G401.6 (cell line): ENCODE measurements around the gene INTS3.
"Not testable (repeated sequence)": the region's sequence is repeated elsewhere in the genome, so short reads cannot be mapped to it uniquely, and the experiment has no call there.

Experiments
- FAIRE-seq: peaks from 2 replicates; lab custom pipeline; 2012; peaks lifted over from hg19 to GRCh38; lab: Jason Lieb, UNC

Gene INTS3

DNA sequence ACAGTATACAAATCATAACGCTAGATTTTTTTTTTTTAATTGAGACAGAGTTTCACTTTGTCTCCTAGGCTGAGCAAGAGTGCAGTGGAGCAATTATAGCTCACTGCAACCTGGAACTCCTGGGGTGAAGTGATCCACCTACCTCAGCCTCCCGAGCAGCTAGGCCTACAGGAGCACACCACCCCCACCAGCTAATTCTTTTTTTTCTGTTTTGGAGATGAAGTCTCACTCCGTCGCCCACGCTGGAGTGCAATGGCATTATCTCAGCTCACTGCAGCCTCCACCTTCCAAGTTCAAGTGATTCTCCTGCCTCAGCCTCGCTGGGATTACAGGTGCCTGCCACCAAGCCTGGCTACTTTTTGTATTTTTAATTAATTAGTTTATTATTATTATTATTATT lies 28.1 kb upstream of the INTS3 start:
- FAIRE-seq, result no peak

GRCh38 chr1:153705484-153705883 lies 22.4 kb upstream of the INTS3 start:
- FAIRE-seq, result no peak

GRCh38 chr1:153711026-153711425 lies 16.8 kb upstream of the INTS3 start:
- FAIRE-seq, result no peak

DNA sequence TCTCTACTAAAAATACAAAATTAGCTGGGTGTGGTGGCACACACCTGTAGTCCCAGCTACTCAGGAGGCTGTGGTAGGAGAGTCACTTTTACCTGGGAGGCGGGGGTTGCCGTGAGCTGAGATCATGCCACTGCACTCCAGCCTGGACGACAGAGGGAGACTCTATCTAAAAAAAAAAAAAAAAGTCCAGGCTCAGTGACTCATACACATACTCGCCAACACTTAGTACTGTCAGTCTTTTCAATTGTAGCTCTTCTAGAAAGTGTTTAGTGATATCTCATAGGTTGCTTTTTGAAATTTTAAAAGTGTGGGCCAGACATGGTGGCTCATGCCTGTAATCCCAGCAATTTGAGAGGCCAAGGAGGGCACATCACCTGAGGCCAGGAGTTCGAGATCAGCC lies 11.6 kb upstream of the INTS3 start:
- not testable (repeated sequence) for FAIRE-seq

DNA sequence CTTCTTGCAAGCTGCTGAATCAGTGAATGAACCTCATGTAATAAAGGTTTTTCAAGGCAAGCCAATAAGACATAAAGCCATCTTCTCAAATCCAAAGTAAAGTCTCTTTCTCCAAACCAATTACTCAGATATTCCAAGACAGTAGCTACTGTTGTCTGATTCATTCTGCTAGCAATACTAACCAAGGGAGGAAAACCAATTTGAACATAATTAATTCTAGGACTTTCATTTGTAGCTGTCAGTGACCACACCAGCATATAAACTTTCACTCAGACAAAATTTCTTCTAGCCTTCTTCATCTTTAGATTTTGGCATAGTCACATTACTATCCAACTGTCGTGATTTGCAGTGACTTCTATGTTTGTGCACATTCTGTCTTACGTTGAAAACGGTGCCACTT lies 10.5 kb upstream of the INTS3 start:
- no peak for FAIRE-seq

GRCh38 chr1:153723687-153724086 lies 4.2 kb upstream of the INTS3 start:
- FAIRE-seq, result no peak

DNA sequence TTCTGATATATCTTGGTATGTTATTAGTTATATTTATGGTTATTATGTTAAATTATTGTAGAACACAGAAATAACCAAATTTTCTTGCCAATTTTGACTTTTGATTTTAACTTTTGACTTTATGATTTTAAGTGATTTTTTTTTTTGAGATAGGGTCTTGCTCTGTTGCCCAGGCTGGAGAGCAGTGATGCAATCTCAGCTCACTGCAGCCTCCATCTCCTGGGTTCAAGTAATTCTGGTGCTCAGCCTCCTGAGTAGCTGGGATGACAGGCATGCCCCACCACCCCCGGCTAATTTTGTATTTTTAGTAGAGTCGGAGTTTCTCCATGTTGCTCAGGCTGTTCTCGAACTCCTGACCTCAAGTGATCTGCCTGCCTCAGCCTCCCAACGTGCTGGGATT lies 3.2 kb upstream of the INTS3 start:
- FAIRE-seq, result not testable (repeated sequence)

DNA sequence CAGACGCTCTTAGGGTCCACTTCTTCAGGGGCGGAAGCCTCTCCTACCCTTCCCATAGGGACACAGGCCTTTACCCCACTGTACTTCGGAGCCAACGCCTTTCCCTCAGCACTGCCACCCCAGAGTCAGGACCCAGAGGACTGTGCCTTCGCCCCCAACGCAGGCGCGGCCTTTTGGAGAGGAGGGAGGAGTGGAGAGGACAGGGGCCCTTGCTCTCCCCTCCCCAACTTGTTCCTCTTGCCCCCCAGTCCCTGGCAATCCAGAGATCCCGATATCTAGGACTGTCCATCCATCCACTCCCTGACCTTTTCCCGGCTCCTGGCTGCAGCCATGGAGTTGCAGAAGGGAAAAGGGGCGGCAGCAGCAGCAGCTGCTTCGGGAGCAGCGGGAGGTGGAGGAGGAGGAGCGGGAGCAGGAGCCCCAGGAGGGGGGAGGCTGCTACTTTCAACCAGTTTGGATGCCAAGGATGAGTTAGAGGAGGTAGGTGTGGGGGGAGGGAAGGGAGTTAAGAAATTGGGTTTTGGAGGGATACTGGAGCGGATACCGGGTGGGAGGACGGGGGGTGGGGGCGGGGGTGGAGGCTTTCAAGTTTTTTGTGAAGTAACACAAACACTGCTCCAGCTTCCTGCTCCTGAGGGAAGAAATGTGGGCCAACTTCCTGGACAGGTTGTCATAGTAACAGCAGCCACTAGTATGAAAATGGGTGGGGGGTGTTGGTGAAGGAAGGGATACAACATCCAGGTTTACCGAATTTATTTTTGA lies 636 bp downstream of the INTS3 start:
- FAIRE-seq, result no peak

DNA sequence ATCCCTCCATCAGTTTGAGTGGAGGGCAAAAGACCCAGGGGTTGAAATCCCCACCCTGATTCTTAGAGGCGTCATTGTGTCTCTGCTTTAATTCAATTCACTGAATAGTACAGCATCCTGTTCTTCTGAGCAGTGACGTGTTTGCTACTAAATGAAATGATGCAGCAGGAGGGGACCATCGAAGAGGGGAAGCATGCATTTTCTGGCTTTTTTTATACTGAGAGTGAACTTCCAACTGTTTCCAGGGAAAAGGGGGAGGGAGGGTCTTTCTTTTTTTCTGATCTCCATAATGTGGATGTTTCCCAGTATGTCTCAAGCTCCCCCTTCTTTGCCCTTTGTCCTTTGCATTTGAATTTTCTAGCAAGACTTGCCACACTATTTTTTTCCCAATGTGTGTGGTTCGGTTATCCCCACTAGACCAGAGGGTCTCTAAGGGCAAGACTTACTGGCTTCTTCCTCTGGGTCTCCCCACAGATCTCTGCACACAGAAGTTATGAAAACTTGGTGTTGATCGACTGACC lies 2.7 kb downstream of the INTS3 start:
- FAIRE-seq, result no peak

DNA sequence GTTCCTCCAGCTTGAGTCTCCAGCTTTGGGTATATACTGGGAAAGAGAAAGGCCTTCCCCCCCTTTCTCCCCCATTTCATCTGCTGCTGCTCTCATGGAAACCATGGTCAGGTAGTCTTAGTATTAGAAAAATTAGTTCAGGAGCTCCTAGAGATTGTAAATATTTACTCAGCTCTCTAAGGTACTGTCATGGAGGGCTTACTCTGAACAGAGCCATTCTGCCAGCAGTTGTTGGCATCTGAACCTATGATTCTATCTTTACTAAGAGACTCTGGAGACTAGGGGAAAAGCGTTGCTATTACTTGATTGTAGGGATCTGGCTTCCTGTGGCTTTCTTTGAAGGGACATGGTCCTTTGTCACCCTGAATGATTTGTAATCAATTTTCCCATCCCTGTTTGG lies 6.1 kb downstream of the INTS3 start:
- FAIRE-seq, result no peak

DNA sequence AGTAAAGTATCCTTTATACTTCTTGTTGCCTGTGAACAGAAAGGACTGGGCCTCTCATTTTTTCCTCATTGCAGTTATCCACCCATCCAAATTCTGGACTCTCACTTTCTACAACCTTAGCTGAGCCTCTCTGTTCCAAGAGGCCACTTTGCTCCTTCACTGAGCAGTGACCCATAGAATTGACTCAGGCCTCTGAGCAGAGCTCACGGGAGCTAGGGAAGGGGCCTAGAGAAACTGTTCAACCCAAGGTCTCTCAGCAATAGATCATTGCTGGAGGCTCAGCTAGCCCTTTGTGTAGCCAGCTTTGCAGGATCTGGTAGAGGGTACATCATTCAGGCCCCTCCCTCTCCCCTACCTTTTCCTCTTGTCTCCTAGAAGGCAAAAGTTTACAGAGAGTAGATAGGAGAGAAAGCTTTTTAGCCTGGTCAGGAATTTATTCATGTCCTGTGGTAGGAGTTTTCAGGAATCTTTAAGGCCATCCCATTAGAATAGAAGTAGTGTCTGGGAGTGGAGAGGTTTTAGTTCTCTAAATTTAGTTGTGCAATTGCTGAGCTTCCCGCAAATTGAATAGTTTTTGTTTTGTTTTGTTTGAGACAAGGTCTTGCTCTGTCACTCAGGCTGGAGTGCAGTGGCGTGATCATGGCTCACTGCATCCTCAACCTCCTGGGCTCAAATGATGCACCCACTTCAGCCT lies 6.7 kb downstream of the INTS3 start:
- no peak for FAIRE-seq

DNA sequence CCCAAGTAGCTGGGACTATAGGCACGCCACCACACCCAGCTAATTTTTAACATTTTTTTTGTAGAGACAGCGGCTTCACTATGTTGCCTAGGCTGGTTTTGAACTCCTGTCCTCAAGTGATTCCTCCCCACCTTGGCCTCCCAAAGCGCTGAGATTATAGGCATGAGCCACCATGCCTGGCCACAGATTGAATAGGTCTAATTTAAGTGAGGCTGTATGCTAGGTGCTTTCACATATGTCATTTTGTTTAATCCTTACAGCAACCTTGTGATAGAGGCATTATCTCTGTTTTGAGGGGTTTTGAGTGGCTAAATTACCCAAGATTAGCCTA lies 7.2 kb downstream of the INTS3 start:
- FAIRE-seq, result no peak

GRCh38 chr1:153741986-153742385 lies 14.1 kb downstream of the INTS3 start:
- no peak for FAIRE-seq

GRCh38 chr1:153742411-153743142 lies 14.7 kb downstream of the INTS3 start:
- FAIRE-seq, result no peak

GRCh38 chr1:153745417-153745816 lies 17.6 kb downstream of the INTS3 start:
- FAIRE-seq, result no peak

DNA sequence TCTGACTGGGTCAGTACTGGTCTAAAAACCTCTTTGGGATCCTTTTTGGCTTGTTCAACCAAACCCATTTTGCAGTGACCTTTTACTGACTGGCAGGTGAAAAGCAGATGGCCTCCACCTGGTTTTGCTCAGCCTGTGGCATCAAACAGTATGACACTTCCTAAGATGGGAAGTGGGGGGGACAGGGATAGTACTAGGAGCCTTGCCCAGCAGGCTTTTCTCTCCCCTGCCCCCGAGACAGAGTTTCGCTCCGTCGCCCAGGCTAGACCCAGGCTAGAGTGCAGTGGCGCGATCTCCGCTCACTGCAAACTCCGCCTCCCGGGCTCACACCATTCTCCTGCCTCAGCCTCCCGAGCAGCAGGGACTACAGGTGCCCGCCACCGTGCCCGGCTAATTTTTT lies 18.3 kb downstream of the INTS3 start:
- no peak for FAIRE-seq

GRCh38 chr1:153748903-153749302 lies 21.1 kb downstream of the INTS3 start:
- no peak for FAIRE-seq

DNA sequence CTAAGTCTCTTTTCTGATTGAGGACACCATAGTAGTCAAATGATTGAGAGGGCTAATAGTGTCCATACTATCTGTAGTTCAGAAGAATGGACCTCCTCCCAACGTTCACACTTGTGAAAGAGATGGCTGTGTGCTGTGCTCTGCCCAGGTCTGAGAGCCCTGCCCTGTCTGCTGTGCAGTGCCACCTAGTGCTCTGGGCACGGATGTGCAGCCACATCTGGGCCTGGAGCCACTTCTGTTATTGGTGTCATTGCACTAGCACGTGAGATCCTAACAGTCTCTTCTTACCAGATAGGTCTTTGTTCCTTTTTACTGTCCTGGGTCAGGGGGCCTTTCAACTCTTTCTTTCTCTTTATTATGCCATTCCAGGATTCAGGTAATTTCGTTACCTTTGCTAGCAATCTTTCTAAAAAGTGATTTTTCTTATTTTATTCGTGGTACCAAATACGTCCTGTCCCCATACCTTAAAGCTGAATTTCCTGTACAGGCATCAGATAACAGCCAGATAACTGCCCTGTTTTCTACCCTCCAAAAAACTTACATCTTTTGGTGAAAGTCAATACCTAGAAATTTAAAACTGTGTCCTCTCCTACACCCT lies 21.7 kb downstream of the INTS3 start:
- FAIRE-seq, result peak; percentile 55

DNA sequence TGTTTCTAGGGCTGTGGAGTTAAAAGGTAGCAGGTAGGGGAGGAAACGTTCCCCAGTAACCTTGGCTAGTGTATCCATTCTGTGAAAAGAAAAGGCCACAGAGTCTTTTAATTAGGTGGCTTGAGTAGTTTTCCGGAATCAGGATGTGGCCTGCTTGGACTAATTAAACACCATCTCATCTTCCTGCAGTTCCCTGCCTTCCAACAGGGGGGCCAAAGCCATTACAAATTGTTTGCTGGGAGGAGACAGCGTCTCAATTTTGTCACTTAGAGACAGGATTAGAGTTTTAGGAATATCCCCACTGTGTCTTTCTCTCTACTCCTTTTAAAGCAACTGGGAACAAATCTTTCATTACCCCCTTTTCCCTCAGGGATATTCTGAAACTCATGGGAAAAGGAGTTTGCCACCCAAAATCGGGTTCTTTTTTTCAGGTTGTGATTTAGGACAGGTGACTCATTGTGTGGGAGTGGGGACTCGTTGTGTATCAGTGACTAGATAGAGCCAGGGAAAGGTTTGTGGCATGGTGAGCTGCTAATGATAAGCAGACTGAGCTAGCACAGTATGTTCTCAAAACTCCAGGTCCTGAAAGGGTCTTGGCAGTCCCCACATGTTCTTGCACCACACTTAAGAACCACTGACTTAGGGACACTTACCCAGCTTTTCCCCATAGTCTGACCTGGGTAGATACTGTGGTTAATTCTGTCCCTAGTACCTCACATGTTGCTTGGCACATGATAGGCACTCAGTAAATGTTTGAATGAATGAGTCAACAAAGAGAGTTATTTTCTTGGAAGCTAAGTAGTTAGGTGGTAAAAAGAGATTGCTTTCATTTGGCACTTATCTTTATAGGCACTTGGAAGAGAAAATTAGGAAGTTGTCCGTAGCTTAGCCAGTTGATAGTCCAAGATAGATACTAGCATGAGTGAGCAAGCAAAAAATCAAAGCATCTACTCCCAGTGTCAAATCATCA lies 22.5 kb downstream of the INTS3 start:
- FAIRE-seq, result no peak

DNA sequence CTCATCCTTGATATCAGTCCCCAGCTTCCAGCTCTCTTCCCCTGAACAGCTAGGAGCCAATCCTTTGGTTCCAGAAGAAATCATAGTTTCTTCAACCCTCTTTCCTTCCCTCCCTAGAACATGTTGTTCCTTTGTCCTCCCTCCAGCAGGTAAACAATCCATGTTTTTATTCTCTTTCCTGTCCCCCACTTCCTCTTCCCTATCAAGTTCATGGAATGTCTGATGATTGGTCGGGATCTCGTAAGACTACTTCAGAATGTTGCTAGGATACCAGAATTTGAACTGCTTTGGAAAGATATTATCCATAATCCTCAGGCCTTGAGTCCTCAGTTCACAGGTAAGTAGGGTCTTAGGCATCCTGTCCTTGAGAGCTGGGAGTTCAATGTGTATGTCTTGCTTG lies 24.2 kb downstream of the INTS3 start:
- FAIRE-seq, result no peak

DNA sequence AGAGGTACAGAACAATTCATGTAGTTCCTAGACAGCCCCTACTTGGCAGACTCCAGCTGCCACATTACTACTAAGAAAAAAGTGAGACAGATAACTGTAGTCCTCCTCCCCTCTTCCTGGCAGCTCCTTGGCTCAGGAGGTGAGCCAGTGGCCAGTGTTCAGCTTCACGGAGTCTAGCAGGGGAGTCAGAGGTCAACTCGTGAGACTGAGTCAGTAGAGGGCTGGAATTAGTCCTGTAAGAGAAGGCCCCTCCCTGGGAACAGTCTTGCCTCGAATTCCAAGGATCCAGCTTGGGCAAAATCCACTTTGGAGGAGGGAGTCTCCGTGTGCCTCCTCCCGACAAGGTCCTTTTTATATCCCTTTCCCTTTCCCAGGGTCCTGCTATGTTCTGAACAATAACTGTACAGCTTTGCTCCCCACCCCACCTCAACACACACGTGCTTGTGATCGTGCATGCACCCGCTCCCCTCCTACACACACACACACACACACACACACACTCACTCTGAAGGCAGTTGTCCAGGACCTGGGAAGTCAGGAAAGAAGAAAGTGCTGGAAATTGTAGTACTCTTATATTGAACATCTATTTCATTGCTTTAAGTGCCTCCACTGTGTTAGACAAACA lies 24.8 kb downstream of the INTS3 start:
- FAIRE-seq, result no peak
